GM21529 (cell line): Measurements from ENCODE around the gene POU2F1.

Source experiments
- ATAC-seq: cut with Tn5 transposase; IDR thresholded peaks from one replicate; pipeline ENCODE4 v1.9.1; 2021; ENCODE audit not compliant: unreplicated experiment

The POU2F1 gene

GRCh38 chr1:167462341-167462740 lies 241.7 kb downstream of the POU2F1 start:
- ATAC-seq = no peak

GRCh38 chr1:167463080-167463479 lies 242.4 kb downstream of the POU2F1 start:
- ATAC-seq = no peak

- no peak for ATAC-seq
Measured at GRCh38 chr1:167463875-167464575, 243.3 kb downstream of the POU2F1 start.

- no peak for ATAC-seq
Measured at GRCh38 chr1:167465018-167465417, 244.3 kb downstream of the POU2F1 start.

GRCh38 chr1:167465743-167466142 lies 245.1 kb downstream of the POU2F1 start:
- no peak for ATAC-seq

GRCh38 chr1:167467126-167467710 lies 246.5 kb downstream of the POU2F1 start:
- no peak for ATAC-seq

- no peak for ATAC-seq
Measured at GRCh38 chr1:167467752-167468151, 247.1 kb downstream of the POU2F1 start.

- ATAC-seq = no peak
Measured at GRCh38 chr1:167469280-167469965, 248.7 kb downstream of the POU2F1 start.

- no peak for ATAC-seq
Measured at GRCh38 chr1:167471568-167471967, 250.9 kb downstream of the POU2F1 start.

GRCh38 chr1:167472752-167473521 lies 252.3 kb downstream of the POU2F1 start:
- no peak for ATAC-seq

- ATAC-seq = no peak
Measured at GRCh38 chr1:167473761-167474160, 253.1 kb downstream of the POU2F1 start.

GRCh38 chr1:167474191-167474641 lies 253.5 kb downstream of the POU2F1 start:
- no peak for ATAC-seq

GRCh38 chr1:167476061-167476460 lies 255.4 kb downstream of the POU2F1 start:
- ATAC-seq = no peak
